Measurements from ENCODE around the gene CIBAR2.

CIBAR2 gene

DNA sequence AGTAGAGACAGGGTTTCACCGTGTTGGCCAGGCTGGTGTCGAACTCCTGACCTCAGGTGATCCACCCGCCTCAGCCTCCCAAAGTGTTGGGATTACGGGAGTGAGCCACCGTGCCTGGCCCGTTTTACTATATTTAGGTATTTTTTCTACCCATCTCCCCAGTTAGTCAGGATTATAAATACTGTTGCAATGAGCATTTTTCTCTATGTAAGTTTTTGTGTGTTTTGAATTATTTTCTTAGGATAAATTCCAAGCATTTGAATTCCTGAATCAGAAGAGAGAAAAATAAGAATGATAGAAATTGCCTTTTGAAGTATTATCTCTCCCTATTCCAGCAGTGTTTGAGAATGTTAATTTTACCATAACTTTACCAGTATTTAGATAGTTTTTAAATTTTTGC, 48.1 kb downstream of the CIBAR2 start:
- H3K4me3 ChIP-seq (ENCODE audit: low read depth, low read length) = no peak overlapping the region
- no peak for DNase-seq (ENCODE audit: low read depth)
- TF ChIP-seq, protein P1, sequence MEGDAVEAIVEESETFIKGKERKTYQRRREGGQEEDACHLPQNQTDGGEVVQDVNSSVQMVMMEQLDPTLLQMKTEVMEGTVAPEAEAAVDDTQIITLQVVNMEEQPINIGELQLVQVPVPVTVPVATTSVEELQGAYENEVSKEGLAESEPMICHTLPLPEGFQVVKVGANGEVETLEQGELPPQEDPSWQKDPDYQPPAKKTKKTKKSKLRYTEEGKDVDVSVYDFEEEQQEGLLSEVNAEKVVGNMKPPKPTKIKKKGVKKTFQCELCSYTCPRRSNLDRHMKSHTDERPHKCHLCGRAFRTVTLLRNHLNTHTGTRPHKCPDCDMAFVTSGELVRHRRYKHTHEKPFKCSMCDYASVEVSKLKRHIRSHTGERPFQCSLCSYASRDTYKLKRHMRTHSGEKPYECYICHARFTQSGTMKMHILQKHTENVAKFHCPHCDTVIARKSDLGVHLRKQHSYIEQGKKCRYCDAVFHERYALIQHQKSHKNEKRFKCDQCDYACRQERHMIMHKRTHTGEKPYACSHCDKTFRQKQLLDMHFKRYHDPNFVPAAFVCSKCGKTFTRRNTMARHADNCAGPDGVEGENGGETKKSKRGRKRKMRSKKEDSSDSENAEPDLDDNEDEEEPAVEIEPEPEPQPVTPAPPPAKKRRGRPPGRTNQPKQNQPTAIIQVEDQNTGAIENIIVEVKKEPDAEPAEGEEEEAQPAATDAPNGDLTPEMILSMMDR (IDR thresholded peaks at IDR 0.05; ENCODE audit: insufficient read depth, low read depth, low read length, missing control alignments) = no peak

DNA sequence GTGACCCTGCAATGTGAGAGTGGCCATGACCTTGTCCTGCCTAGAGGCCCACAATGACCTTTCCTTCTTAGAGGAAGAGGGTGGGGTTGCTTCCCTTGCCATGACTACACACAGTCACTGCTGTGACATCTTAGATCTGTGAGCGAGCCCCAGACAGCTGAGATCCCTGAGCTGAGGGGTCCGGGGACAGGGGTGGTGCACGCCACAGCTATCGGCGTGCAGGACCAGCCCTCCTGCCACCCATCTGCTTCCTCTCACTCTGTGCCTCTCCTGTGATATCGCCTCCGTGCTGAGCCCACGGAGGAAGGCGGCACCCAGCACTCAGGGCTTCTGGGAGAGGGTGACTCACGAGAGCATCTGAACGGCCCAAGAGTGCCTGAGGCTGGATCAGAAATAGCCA, 49.4 kb downstream of the CIBAR2 start:
- no peak for DNase-seq (ENCODE audit: low read depth)
- TF ChIP-seq, protein P1 (IDR thresholded peaks at IDR 0.05; ENCODE audit: insufficient read depth, low read depth, low read length, missing control alignments) = no peak
- no peak overlapping the region for H3K4me3 ChIP-seq (ENCODE audit: low read depth, low read length)

DNA sequence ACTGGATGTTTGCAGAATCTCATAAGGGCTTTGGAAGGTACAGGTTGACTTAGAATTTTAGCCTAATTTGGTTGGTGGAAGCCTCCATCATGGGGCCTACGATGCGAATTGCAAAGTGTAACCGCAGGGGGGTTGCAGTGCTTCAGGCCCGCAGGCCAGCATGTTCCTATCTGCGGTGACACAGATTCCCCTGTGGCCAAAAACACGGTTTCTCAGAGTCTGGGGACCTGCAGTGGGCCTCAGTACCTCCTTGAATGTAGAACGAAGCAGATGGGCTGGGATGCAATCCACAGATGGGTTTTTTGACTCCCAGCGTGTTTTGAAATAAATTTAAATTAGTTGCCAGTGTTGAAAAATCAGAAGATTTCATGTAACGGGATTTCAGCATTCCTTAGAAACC, 49.9 kb downstream of the CIBAR2 start:
- TF ChIP-seq, protein P1 (IDR thresholded peaks at IDR 0.05; ENCODE audit: insufficient read depth, low read depth, low read length, missing control alignments) = no peak
- DNase-seq (ENCODE audit: low read depth) = no peak
- H3K4me3 ChIP-seq (ENCODE audit: low read depth, low read length) = no peak overlapping the region

DNA sequence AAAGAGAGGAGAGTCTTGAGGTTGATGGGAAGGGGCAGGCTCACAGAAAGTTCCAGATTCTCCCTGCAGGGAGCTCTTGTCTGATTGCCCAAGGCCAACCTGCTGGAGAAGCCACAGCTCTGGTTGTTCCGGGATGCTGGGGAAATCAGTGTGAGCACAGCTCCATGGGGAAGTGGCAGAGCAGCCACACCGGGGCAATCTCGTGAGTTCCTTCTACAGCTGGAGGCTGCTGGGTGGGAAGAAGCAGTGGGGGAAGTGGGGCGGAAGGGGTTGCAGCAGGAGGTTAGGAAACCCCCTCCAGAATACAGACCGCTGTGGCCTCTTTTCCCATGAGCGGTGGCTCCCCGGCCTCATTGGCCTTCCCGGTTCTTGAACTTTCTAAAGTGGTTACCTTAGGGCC, 50.7 kb downstream of the CIBAR2 start:
- TF ChIP-seq, protein P1 (IDR thresholded peaks at IDR 0.05; ENCODE audit: insufficient read depth, low read depth, low read length, missing control alignments) = no peak
- H3K4me3 ChIP-seq (ENCODE audit: low read depth, low read length) = no peak overlapping the region
- peak; percentile 57 for DNase-seq (ENCODE audit: low read depth)

DNA sequence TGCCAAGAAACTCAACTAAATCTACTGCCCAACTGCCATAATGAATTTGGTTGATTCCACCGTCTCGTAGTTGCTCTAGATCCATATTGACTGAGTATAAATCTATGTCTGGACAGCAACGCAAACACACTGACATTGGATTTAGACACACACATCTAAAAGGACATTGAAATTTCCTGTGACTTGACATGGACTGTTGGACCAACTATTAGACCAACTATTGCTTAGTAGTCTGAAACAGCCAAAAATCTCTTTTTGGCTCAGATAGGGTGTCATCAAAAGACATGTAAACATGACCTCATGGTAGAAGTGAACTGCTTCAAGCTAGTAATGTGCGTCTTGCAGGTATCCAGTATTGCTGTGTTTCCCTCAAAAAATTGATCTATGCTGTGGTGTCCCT, 53.4 kb downstream of the CIBAR2 start:
- DNase-seq (ENCODE audit: low read depth) = no peak
- H3K4me3 ChIP-seq (ENCODE audit: low read depth, low read length) = no peak overlapping the region
- TF ChIP-seq, protein P1 (IDR thresholded peaks at IDR 0.05; ENCODE audit: insufficient read depth, low read depth, low read length, missing control alignments) = no peak

DNA sequence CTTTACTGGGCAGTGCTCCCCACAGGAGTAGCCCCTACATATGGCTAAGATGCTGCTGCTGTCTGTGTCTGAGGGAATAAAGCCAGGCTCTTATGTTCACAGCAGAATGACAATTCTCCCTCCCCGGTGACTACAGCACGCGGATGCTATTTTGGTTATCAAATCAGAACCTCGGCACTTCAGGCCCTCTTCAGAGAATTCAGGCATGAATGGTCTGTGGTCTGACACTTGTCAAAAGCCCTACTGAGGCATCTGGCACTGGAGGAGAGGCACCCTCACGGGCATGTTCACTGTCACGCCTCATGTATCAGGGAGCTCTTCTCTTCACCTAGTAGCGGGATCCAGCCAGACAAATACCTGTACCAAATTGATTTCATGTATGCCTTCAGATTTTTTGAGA, 54.3 kb downstream of the CIBAR2 start:
- peak; percentile 66 for DNase-seq (ENCODE audit: low read depth)
- TF ChIP-seq, protein P1 (IDR thresholded peaks at IDR 0.05; ENCODE audit: insufficient read depth, low read depth, low read length, missing control alignments) = no peak
- H3K4me3 ChIP-seq (ENCODE audit: low read depth, low read length) = no peak overlapping the region

DNA sequence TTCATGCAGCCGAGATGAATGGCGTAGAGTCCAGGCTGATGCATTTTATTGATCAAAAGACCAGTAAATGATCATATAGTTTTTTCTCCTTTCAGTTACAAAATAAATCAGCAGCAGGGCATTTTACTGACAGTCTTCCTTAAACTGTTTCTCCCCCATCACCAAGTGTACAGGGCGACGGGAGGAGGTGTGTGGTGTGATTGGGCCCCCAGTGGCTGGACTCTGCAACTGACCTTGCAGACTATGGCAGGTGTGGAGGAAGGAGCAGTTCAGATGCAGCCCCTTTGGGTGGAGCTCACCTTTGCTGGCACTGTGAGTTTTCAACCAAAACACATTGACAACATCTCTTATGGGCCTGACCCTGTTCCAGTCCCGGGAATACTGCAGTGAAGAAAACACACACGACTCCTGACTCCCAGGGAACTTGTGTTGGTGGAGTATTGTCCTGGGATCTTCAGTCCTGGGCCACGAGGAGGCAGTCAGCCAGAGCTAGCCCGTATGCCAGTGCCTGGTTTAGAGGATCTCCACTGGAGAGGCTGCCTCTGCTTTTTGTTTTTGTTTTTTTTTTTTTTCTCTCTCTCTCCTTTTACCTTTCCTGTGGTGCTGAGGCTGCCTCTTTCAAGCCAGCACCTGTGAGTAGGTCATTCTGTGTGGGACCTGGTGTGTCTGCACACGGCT, 54.9 kb downstream of the CIBAR2 start:
- no peak overlapping the region for H3K4me3 ChIP-seq (ENCODE audit: low read depth, low read length)
- DNase-seq (ENCODE audit: low read depth) = peak; percentile 36
- TF ChIP-seq, protein P1 (IDR thresholded peaks at IDR 0.05; ENCODE audit: insufficient read depth, low read depth, low read length, missing control alignments) = peak; percentile 28

All from GM12865 (cell line).